Uterus (tissue), 4 donors: Measurements from ENCODE around the gene CAGE1. TPM values are rescaled to one million over a fixed set of nuclear protein-coding genes. Genes with fewer than 3 reads are reported as not detected.

Experiments used
- DNase-seq, 2 donors: peaks; one replicate each; pipeline ENCODE4 v3.0.0-alpha.2; 2019 to 2020
- H3K27ac ChIP-seq, 2 donors: fragments of 200-600 bp; sonication (generic); 1 replicate in 1 of 2; 2 replicates in 1 of 2; pipeline ENCODE4 v1.5.1; 2016 to 2018
- H3K27me3 ChIP-seq, 2 donors: fragments of 200-600 bp; sonication (generic); one replicate each; pipeline ENCODE4 v1.5.1; 2018 to 2019; ENCODE audit warnings: control low read depth in 1 of 2
- H3K36me3 ChIP-seq, 2 donors: fragments of 200-600 bp; sonication (generic); one replicate each; pipeline ENCODE4 v1.5.1; 2019; ENCODE audit warnings: control low read depth in 1 of 2
- H3K4me1 ChIP-seq, 2 donors: fragments of 200-600 bp; sonication (generic); one replicate each; pipeline ENCODE4 v1.5.1; 2018 to 2019; ENCODE audit warnings: control low read depth in 1 of 2
- H3K4me3 ChIP-seq, 2 donors: fragments of 200-600 bp; sonication (generic); 1 replicate in 1 of 2; 2 replicates in 1 of 2; pipeline ENCODE4 v1.5.1; 2018 to 2019; ENCODE audit warnings: mild to moderate bottlenecking in 1 of 2
- H3K9me3 ChIP-seq, 2 donors: fragments of 200-600 bp; sonication (generic); one replicate each; pipeline ENCODE4 v1.5.1; 2019; ENCODE audit warnings: control low read depth in 1 of 2
- POLR2A ChIP-seq, 2 donors: fragments of 450-650 bp; IDR thresholded peaks; one replicate each; pipeline ENCODE4 v1.6.1; 2016; ENCODE audit warnings: antibody characterized with exemption in 2 of 2, mild to moderate bottlenecking in 1 of 2, moderate library complexity in 1 of 2
- intact Hi-C: fragments of 100-400 bp; cut with DNase I; formaldehyde crosslinking; loops from one replicate; pipeline ENCODE4 v1.15.1; 2023; ENCODE audit warnings: low total_unique reads
- total RNA-seq, 4 donors: library from RNA; depleted of rRNA in 3 of 4; stranded (reverse); fragments of >200 nt in 3 of 4; gene quantifications; one replicate each; pipeline versions ENCODE4 v1.1.0 to v1.2.4, GENCODE V29; 2014 to 2023
- TF ChIP-seq, protein P1 (sequence below), 4 experiments: fragments of 200-600 bp in 2 of 4; fragments of 450-650 bp in 2 of 4; sonication (generic) in 2 of 4; IDR thresholded peaks; one replicate each; pipeline ENCODE4 v1.5.1; 2016 to 2019; ENCODE audit warnings: antibody characterized with exemption in 4 of 4, mild to moderate bottlenecking in 2 of 4, moderate library complexity in 1 of 4
- donor health status: DM: yes; HTN: yes; CAD: no.

Gene CAGE1
- total RNA-seq, 4 donors from 2014 or later, result 0.28 TPM; not detected in 3

DNA sequence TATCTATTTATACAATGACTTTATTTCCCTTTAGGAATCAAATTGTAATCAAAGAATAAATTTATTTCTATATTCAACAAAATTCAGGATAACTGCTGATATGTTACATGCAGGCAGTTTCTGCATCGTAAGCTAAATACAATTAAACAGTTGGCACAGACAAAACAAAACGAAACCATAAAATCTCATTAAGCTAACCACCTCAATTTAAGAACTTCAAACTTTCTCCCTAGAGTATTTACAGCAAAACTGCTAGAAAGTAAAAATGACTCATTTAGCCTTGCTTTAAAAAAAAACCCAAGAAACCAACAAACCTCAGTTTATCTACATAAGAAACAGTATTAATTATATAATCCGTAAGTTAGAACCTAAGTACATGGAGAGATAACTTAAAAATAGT lies 93.6 kb downstream of the CAGE1 start:
- no peaks in the 10 kb centered on the region for H3K4me1 ChIP-seq
- no peaks in the 10 kb centered on the region for H3K27me3 ChIP-seq
- H3K27ac ChIP-seq, result no peak overlapping the region
- no peaks in the 10 kb centered on the region for H3K36me3 ChIP-seq
- no peak overlapping the region for H3K4me3 ChIP-seq
- no peak for DNase-seq
- H3K9me3 ChIP-seq, result no peaks in the 10 kb centered on the region
- intact Hi-C loops, result no loop called here
- TF ChIP-seq, protein P1, sequence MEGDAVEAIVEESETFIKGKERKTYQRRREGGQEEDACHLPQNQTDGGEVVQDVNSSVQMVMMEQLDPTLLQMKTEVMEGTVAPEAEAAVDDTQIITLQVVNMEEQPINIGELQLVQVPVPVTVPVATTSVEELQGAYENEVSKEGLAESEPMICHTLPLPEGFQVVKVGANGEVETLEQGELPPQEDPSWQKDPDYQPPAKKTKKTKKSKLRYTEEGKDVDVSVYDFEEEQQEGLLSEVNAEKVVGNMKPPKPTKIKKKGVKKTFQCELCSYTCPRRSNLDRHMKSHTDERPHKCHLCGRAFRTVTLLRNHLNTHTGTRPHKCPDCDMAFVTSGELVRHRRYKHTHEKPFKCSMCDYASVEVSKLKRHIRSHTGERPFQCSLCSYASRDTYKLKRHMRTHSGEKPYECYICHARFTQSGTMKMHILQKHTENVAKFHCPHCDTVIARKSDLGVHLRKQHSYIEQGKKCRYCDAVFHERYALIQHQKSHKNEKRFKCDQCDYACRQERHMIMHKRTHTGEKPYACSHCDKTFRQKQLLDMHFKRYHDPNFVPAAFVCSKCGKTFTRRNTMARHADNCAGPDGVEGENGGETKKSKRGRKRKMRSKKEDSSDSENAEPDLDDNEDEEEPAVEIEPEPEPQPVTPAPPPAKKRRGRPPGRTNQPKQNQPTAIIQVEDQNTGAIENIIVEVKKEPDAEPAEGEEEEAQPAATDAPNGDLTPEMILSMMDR (IDR thresholded peaks at IDR 0.05), result no peak
- TF ChIP-seq POLR2A (IDR thresholded peaks at IDR 0.05), result no peak

DNA sequence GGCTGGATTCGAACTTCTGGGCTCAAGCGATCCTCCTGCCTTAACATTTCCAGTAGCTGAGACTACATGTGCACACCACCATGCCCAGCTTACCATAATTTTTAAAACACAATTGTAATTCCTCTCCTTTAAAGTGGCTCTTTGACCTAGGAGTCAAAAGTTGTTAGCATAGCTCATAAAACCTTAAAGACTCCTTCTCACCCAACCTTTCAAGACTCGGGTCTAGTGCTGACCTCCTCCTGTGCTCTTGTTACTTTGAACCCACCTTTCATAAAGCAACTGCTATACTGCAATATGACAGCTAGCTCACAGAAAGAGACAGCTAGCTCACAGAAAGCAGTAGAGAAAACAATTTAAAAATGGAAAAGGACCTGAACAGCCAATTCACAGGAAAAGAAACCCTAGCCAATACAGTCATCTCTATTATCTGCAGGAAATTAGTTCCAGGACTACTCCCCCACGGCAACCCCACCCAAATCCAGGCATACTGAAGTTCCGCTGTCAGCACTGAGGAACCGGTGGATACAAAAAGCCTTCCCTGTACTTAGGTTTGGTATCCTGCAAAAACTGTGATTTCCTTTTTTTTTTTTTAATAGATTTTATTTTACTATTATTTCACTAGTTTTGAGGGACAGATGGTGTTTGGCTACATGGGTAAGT lies 96.8 kb downstream of the CAGE1 start:
- Histone ChIP-seq H3K36me3 (no peaks in the 10 kb centered on the region), H3K4me3 (no peak overlapping the region), H3K9me3 (no peaks in the 10 kb centered on the region), H3K27ac (no peak overlapping the region), H3K27me3 (no peaks in the 10 kb centered on the region), H3K4me1 (no peaks in the 10 kb centered on the region)
- intact Hi-C loops, result no loop called here
- DNase-seq, result no peak
- TF ChIP-seq, protein P1 (IDR thresholded peaks at IDR 0.05), result no peak
- TF ChIP-seq POLR2A (IDR thresholded peaks at IDR 0.05), result no peak

DNA sequence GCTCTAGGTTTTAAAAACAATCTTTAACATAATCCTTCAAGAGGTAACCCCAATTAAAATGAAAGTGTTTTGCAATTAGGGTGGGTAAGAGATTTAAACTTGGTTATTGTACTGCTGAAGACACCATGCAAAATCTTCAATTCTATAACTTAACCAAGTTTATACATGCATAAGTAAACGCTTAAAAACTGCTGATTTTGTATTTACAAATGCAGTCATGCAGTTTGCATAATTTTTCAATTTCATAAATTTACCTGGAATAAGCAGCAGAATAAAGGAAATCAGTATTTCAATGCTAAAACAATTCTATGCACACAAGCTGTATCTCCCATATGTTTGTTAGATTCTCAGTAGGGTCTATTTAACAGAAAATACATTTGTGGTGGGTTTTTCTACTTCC lies 99.5 kb downstream of the CAGE1 start:
- H3K4me3 ChIP-seq, result no peak overlapping the region
- no peaks in the 10 kb centered on the region for H3K36me3 ChIP-seq
- intact Hi-C loops, result no loop called here
- no peak for TF ChIP-seq POLR2A (IDR thresholded peaks at IDR 0.05)
- TF ChIP-seq, protein P1 (IDR thresholded peaks at IDR 0.05), result no peak
- no peaks in the 10 kb centered on the region for H3K27me3 ChIP-seq
- H3K4me1 ChIP-seq, result no peaks in the 10 kb centered on the region
- H3K27ac ChIP-seq, result no peak overlapping the region
- H3K9me3 ChIP-seq, result no peaks in the 10 kb centered on the region
- DNase-seq, result no peak

DNA sequence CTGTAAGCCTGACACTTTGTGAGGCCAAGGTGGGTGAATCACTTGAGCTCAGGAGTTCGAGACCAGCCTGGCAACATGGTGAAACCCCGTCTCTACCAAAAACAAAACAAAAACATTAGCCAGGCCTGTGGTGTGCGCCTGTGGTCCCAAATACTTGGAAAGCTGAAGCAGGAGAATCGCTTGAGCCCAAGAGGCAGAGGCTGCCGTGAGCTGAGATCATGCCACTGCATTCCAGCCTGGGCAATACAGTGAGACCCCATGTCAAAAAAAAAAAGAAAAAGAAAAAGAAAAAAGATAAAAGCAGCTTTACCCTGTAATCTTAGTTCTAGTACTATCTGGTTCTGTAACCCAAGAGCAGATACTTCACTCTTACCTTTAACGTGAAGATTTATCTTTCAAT lies 104.1 kb downstream of the CAGE1 start:
- no peak for DNase-seq
- Histone ChIP-seq H3K27me3 (no peaks in the 10 kb centered on the region), H3K27ac (no peak overlapping the region), H3K4me1 (no peaks in the 10 kb centered on the region), H3K9me3 (no peaks in the 10 kb centered on the region), H3K4me3 (no peak overlapping the region), H3K36me3 (no peaks in the 10 kb centered on the region)
- intact Hi-C loops, result no loop called here
- TF ChIP-seq, protein P1 (IDR thresholded peaks at IDR 0.05), result no peak
- no peak for TF ChIP-seq POLR2A (IDR thresholded peaks at IDR 0.05)

DNA sequence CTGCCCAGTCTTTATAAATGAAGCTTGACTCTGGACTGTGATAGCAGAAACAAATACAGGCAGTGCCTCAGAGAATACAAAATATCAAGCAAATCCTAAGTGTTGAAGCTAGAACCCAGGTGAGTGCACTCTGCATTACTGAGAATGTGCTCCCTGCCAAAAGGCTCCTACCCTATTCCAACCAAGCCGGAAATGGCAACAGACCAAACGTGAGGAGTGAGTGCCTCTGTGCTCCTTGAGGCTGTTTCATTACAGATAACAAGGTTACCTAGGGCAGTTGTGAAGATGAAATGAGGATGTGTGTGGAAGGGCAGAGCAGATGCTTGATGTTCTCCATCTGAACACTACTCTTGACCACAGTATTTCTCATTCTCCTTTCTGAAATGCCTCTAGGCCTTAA lies 105.9 kb downstream of the CAGE1 start:
- intact Hi-C loops, result no loop called here
- Histone ChIP-seq H3K27me3 (no peaks in the 10 kb centered on the region), H3K4me1 (no peaks in the 10 kb centered on the region), H3K9me3 (no peaks in the 10 kb centered on the region), H3K4me3 (no peak overlapping the region), H3K27ac (no peak overlapping the region), H3K36me3 (no peaks in the 10 kb centered on the region)
- TF ChIP-seq, protein P1 (IDR thresholded peaks at IDR 0.05), result no peak
- DNase-seq, result no peak
